A549 (cell line): ENCODE measurements around the gene KRTAP12-2. TPM values are rescaled to one million over a fixed set of nuclear protein-coding genes. Genes with fewer than 3 reads are reported as not detected.

Experiments
- ATAC-seq, 2 experiments: fragments of 200-7000 bp in 1 of 2; fragments of >200 bp in 1 of 2; cut with Nextera tagmentation in 1 of 2; cut with Tn5 transposase in 1 of 2; 3 replicates each; pipeline versions ENCODE4 v1.8.0 to v1.9.1; 2018 to 2020; ENCODE audit warnings: mild to moderate bottlenecking in 1 of 2, moderate library complexity in 1 of 2
- CTCF ChIA-PET: fragments of 300-600 bp; sonication (Branson Sonifier 250); formaldehyde crosslinking; extraction: SDS; loops from one replicate; lab custom pipeline; 2021; ENCODE audit warnings: antibody characterized with exemption, inconsistent platforms; lab: Yijun Ruan, JAX
- POLR2A ChIA-PET: fragments of 350-600 bp; formaldehyde crosslinking; extraction: SDS; loops from one replicate; lab custom pipeline; 2021; ENCODE audit warnings: antibody characterized with exemption, inconsistent platforms; lab: Yijun Ruan, JAX
- DNase-seq, 2 experiments: peaks; one replicate each; pipeline versions ENCODE4 v3.0.0 to v3.0.0-alpha.2; 2011 to 2016; ENCODE audit warnings: low read depth in 1 of 2, low spot score in 1 of 2
- FAIRE-seq: peaks from 2 replicates; lab custom pipeline; 2011; peaks lifted over from hg19 to GRCh38; lab: Jason Lieb, UNC
- H3K27ac ChIP-seq, 2 experiments: fragments of >200 bp; sonication (Bioruptor Twin); formaldehyde crosslinking; 3 replicates each; pipeline ENCODE4 v1.5.1; 2016 to 2017
- H3K4me1 ChIP-seq: fragments of >200 bp; sonication (Bioruptor Twin); formaldehyde crosslinking; 3 replicates; pipeline ENCODE4 v1.6.1; 2016
- H3K4me2 ChIP-seq: fragments of >200 bp; sonication (Bioruptor Twin); formaldehyde crosslinking; 3 replicates; pipeline ENCODE4 v1.6.1; 2016
- H3K4me3 ChIP-seq: fragments of >200 bp; sonication (Bioruptor Twin); formaldehyde crosslinking; 3 replicates; pipeline ENCODE4 v1.5.1; 2016
- H3K9me3 ChIP-seq: fragments of >200 bp; sonication (Bioruptor Twin); formaldehyde crosslinking; 3 replicates; pipeline ENCODE4 v1.6.1; 2016
- BHLHE40 ChIP-seq: IDR thresholded peaks from 2 replicates; pipeline ENCODE4 v1.6.1; 2012; ENCODE audit warnings: low read depth, low read length, inconsistent platforms
- CBX2 ChIP-seq: fragments of 200-600 bp; sonication (generic); IDR thresholded peaks from 2 replicates; pipeline ENCODE4 v1.6.1; 2016; ENCODE audit warnings: low read depth, mild to moderate bottlenecking, borderline replicate concordance
- CHD4 ChIP-seq: fragments of 200-600 bp; sonication (generic); IDR thresholded peaks from 2 replicates; pipeline ENCODE4 v1.6.1; 2016; ENCODE audit warnings: antibody characterized with exemption, mild to moderate bottlenecking, borderline replicate concordance
- EP300 ChIP-seq, 2 experiments: fragments of >200 bp; sonication (Bioruptor Twin); formaldehyde crosslinking; IDR thresholded peaks; 2 replicates in 1 of 2; 3 replicates in 1 of 2; pipeline ENCODE4 v1.6.1; 2016 to 2017
- FOSB ChIP-seq: fragments of 250-450 bp; sonication (Bioruptor Pico); IDR thresholded peaks from 2 replicates; pipeline ENCODE4 v1.5.0; 2020; ENCODE audit warnings: mild to moderate bottlenecking, moderate library complexity
- FOSL2 ChIP-seq, 2 experiments: fragments of 450-650 bp in 1 of 2; fragments of >200 bp in 1 of 2; sonication (Bioruptor Twin) in 1 of 2; formaldehyde crosslinking; IDR thresholded peaks; 2 replicates each; pipeline versions ENCODE4 v1.5.0 to v1.6.1; 2016 to 2020; ENCODE audit warnings: mild to moderate bottlenecking in 1 of 2, moderate library complexity in 1 of 2
- HDAC2 ChIP-seq: fragments of 200-600 bp; sonication (generic); IDR thresholded peaks from 2 replicates; pipeline ENCODE4 v1.6.1; 2016
- HOXB13 ChIP-seq: fragments of 250-450 bp; sonication (Bioruptor Pico); IDR thresholded peaks from 2 replicates; pipeline ENCODE4 v1.5.0; 2020; ENCODE audit warnings: low read depth, mild to moderate bottlenecking, moderate library complexity
- JUNB ChIP-seq: fragments of >200 bp; sonication (Bioruptor Twin); formaldehyde crosslinking; IDR thresholded peaks from 2 replicates; pipeline ENCODE4 v1.6.1; 2016
- KDM1A ChIP-seq: fragments of 200-600 bp; sonication (generic); IDR thresholded peaks from 2 replicates; pipeline ENCODE4 v1.6.1; 2016; ENCODE audit warnings: low read depth, mild to moderate bottlenecking
- MAZ ChIP-seq: fragments of 150-350 bp; IDR thresholded peaks from 2 replicates; pipeline ENCODE4 v1.6.1; 2014; ENCODE audit warnings: antibody characterized with exemption, low read depth, low read length, borderline replicate concordance
- MYC ChIP-seq: IDR thresholded peaks from 2 replicates; pipeline ENCODE4 v1.6.1; 2012; ENCODE audit warnings: mild to moderate bottlenecking, inconsistent platforms, low read length, improper control_type of control experiment, borderline replicate concordance
- NR3C1 ChIP-seq: fragments of >200 bp; sonication (Bioruptor Twin); formaldehyde crosslinking; IDR thresholded peaks from 3 replicates; pipeline ENCODE4 v1.6.1; 2017
- POLR2A ChIP-seq: IDR thresholded peaks from 2 replicates; pipeline ENCODE4 v1.6.1; 2012; ENCODE audit warnings: mild to moderate bottlenecking, low read length
- POLR2AphosphoS2 ChIP-seq: conservative IDR thresholded peaks from 2 replicates; pipeline ENCODE4 v1.6.1; 2012; ENCODE audit warnings: low read length, improper control_type of control experiment, inconsistent platforms
- RFX5 ChIP-seq: fragments of 450-650 bp; IDR thresholded peaks from 2 replicates; pipeline ENCODE4 v1.7.1; 2014; ENCODE audit warnings: antibody characterized with exemption, mild to moderate bottlenecking, moderate library complexity
- SMC3 ChIP-seq: fragments of >200 bp; sonication (Bioruptor Twin); formaldehyde crosslinking; IDR thresholded peaks from 3 replicates; pipeline ENCODE4 v1.6.1; 2018; ENCODE audit warnings: inconsistent platforms
- SREBF2 ChIP-seq: fragments of 450-650 bp; IDR thresholded peaks from 2 replicates; pipeline ENCODE4 v1.6.1; 2014; ENCODE audit warnings: mild to moderate bottlenecking, moderate library complexity
- ZC3H11A ChIP-seq: fragments of 450-650 bp; IDR thresholded peaks from 2 replicates; pipeline ENCODE4 v1.6.1; 2014; ENCODE audit warnings: antibody characterized with exemption, mild to moderate bottlenecking
- ZNF302 ChIP-seq: fragments of 250-450 bp; sonication (Bioruptor Pico); IDR thresholded peaks from 2 replicates; pipeline ENCODE4 v1.9.0; 2021; ENCODE audit warnings: inconsistent platforms, mild to moderate bottlenecking, moderate library complexity
- ZSCAN20 ChIP-seq: fragments of 250-450 bp; sonication (Bioruptor Pico); IDR thresholded peaks from 2 replicates; pipeline ENCODE4 v1.8.0; 2022; ENCODE audit warnings: mild to moderate bottlenecking, moderate library complexity
- WGBS: methylation state at CpG from one replicate; pipeline ENCODE4 v1.1.6; 2017; ENCODE audit errors: missing lambda C conversion rate; 5-methylcytosine and 5-hydroxymethylcytosine counted together
- polyA plus RNA-seq, 4 experiments: library from polyadenylated mRNA; depleted of rRNA in 3 of 4; stranded (reverse); fragments of >200 nt; fragmentation: RNase III in 1 of 4; extraction: RNeasy Plus Mini Kit Qiagen cat#74134 plus additional on column Dnase treatment in 1 of 4; gene quantifications; 2 replicates in 3 of 4; 3 replicates in 1 of 4; pipeline ENCODE4 v1.2.3, GENCODE V29; 2011 to 2017
- TF ChIP-seq, protein P1 (sequence below): fragments of 450-650 bp; IDR thresholded peaks from 2 replicates; pipeline ENCODE4 v1.6.1; 2014; ENCODE audit warnings: antibody characterized with exemption
- TF ChIP-seq, protein P2 (sequence below): fragments of 150-350 bp; IDR thresholded peaks from 2 replicates; pipeline ENCODE4 v1.6.1; 2014; ENCODE audit warnings: low read depth, mild to moderate bottlenecking, low read length
- TF ChIP-seq, protein P3 (sequence below): fragments of >200 bp; sonication (Bioruptor Twin); formaldehyde crosslinking; IDR thresholded peaks from 2 replicates; pipeline ENCODE4 v1.6.1; 2016
- TF ChIP-seq, protein P4 (sequence below): IDR thresholded peaks from 2 replicates; pipeline ENCODE4 v1.6.1; 2012

The KRTAP12-2 gene
- polyA plus RNA-seq, 2 of the 4 experiments (the other 2 are of a cell fraction) = not detected

DNA sequence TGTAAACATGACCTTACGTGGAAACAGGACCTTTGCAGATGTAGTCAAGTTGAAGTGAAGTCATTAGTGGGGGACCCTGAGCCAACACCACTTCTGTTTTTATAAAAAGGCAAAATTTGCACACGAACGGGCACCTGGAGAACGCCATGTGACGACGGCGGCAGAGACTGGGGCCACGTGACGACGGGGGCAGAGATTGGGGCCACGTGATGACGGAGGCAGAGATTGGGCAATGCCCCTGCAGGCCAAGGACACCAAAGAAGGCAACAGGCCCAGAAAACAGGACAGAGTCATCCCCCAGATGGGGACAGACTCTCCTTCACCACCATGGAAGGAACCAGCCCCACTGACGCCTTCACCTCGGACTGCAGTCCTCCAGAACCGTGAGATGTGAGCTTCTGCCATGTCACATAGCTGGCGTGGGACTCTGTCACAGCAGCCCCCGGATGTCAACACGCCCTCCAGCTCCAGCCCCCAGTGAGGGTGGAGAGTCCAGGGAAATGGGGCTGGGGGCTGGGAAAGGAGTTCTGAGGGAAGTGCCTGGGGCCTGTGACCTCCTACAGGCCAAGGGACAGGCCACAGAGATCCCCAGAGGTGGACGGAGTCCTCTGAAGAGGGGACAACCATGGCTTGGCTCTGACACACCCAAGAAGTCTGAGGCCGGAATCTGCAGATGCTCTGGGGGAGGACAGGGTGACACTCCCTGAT lies 16.3 kb downstream of the KRTAP12-2 start:
- no peak for FAIRE-seq
- WGBS = 62% methylated on average over 15 of the region's 20 CpGs

DNA sequence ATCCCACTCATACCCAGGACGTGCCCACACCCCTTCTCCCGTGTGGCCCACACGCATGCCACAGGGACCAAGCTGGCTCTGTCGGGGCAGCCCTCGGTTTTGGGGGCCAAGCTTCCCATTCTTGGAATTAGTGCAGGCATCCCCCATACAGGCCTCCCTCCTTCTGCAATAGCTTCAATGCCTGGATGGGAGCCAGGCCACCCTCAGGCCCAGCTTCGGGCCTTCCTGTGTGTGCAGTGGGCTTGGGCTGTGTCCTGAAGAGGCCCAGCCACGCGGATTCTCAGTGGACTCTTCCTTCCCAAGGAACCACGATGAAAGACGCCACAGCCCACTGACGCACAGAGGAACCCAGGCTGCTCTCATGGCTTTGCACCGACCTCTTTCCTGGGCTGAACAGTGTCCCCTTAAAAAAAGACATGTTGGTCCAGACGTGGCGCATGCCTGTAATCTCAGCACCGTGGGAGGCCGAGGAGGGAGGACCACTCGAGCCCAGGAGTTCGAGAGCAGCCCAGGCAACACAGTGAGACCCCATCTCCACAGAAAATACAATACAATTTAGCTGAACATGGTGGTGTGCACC lies 17.1 kb downstream of the KRTAP12-2 start:
- Histone ChIP-seq H3K27ac (no peak overlapping the region), H3K9me3 (no peaks in the 10 kb centered on the region), H3K4me1 (no peaks in the 10 kb centered on the region), H3K4me3 (no peak overlapping the region), H3K4me2 (no peak overlapping the region)
- no peak for DNase-seq
- no peak for FAIRE-seq
- ChIA-PET CTCF (no interaction called here), POLR2A (interaction anchor here (0.7 kb wide), 1 partner anchor 23 kb away, joined by 3 read pairs; no protein-coding TSS in a partner anchor)
- no peak for ATAC-seq
- WGBS = 56% methylated on average over 9 of the region's 18 CpGs
- no peak for TF ChIP-seq FOSB (CRISPR knock-in tag)
- no peak for TF ChIP-seq CHD4
- no peak for TF ChIP-seq HOXB13
- no peak for TF ChIP-seq NR3C1
- TF ChIP-seq ZSCAN20 = no peak
- TF ChIP-seq, protein P1, sequence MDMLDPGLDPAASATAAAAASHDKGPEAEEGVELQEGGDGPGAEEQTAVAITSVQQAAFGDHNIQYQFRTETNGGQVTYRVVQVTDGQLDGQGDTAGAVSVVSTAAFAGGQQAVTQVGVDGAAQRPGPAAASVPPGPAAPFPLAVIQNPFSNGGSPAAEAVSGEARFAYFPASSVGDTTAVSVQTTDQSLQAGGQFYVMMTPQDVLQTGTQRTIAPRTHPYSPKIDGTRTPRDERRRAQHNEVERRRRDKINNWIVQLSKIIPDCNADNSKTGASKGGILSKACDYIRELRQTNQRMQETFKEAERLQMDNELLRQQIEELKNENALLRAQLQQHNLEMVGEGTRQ = no peak
- TF ChIP-seq FOSL2 (IDR thresholded peaks at IDR 0.05) = no peak
- TF ChIP-seq FOSL2 (CRISPR knock-in tag; IDR thresholded peaks at IDR 0.05) = no peak
- no peak for TF ChIP-seq SMC3
- TF ChIP-seq BHLHE40 = no peak
- no peak for TF ChIP-seq POLR2AphosphoS2
- no peak for TF ChIP-seq SREBF2
- TF ChIP-seq MYC = no peak
- no peak for TF ChIP-seq HDAC2
- no peak for TF ChIP-seq KDM1A

More for the DNA sequence above, 16.3 kb downstream of the KRTAP12-2 start:
- no peak overlapping the region for H3K4me3 ChIP-seq
- ATAC-seq (no peak), DNase-seq (no peak)
- POLR2A ChIA-PET = no interaction called here
- no peak overlapping the region for H3K4me2 ChIP-seq
- H3K27ac ChIP-seq = no peak overlapping the region
- TF ChIP-seq CBX2 (no peak), FOSL2 (IDR thresholded peaks at IDR 0.05) (no peak), FOSL2 (CRISPR knock-in tag; IDR thresholded peaks at IDR 0.05) (no peak), MYC (no peak), JUNB (no peak), POLR2A (no peak)
- H3K9me3 ChIP-seq = no peaks in the 10 kb centered on the region
- no peaks in the 10 kb centered on the region for H3K4me1 ChIP-seq
- CTCF ChIA-PET = interaction anchor here (0.7 kb wide), 1 partner anchor 49 kb away, joined by 3 read pairs; no protein-coding TSS in a partner anchor

DNA sequence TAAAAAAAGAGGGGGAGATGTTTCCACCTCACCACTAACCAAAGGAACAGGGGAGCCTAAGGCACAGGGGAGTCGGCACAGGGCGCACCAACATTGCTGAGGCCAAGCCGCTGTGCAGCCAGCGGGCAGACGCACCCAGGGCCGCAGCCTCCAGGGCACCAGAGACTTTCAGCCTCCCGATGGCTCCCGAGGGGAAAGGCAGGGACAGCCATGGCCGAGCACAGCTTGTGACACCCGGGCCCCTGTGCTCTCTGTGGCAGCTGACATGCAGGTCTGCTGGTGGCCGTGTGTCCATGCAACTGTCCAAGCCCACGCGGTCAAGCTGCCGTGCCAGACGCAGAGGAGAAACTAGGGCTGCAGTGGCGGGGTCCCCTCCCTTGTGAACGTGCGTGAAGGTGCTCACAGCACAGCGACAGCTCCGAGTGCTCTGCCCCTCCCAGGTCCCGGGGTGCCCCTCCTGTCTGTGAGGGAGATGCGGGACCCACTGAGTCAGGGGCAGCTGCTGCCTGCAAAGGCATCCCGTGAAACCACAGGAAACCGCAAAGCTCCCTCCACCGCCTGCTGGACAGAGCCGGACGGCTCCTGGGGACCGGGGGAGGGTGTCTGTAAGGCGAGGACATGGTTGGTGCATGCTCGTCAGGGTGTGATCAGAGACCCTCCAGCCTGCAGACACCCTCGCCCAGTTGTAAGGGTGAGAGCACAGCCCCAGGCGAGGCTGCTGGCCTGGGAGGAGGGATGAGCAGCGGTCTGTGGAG lies 18.0 kb downstream of the KRTAP12-2 start:
- Histone ChIP-seq H3K4me3 (no peak overlapping the region), H3K4me1 (no peaks in the 10 kb centered on the region), H3K27ac (no peak overlapping the region), H3K4me2 (no peak overlapping the region), H3K9me3 (0 out of 3 replicates have a peak, but pooled peaks cover 3% of the 10 kb centered on the region)
- ATAC-seq (no peak), DNase-seq (no peak), FAIRE-seq (no peak)
- 33% methylated on average over 6 of the region's 33 CpGs for WGBS
- CTCF ChIA-PET = no interaction called here
- POLR2A ChIA-PET = no interaction called here
- TF ChIP-seq EP300 (IDR thresholded peaks at IDR 0.05) (no peak), KDM1A (no peak), MAZ (no peak), ZC3H11A (no peak), ZSCAN20 (no peak), RFX5 (no peak), ZNF302 (CRISPR knock-in tag) (no peak), JUNB (no peak)
- TF ChIP-seq, protein P2, sequence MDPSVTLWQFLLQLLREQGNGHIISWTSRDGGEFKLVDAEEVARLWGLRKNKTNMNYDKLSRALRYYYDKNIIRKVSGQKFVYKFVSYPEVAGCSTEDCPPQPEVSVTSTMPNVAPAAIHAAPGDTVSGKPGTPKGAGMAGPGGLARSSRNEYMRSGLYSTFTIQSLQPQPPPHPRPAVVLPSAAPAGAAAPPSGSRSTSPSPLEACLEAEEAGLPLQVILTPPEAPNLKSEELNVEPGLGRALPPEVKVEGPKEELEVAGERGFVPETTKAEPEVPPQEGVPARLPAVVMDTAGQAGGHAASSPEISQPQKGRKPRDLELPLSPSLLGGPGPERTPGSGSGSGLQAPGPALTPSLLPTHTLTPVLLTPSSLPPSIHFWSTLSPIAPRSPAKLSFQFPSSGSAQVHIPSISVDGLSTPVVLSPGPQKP = no peak
- TF ChIP-seq, protein P3, sequence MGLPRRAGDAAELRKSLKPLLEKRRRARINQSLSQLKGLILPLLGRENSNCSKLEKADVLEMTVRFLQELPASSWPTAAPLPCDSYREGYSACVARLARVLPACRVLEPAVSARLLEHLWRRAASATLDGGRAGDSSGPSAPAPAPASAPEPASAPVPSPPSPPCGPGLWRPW = no peak
- TF ChIP-seq, protein P4, sequence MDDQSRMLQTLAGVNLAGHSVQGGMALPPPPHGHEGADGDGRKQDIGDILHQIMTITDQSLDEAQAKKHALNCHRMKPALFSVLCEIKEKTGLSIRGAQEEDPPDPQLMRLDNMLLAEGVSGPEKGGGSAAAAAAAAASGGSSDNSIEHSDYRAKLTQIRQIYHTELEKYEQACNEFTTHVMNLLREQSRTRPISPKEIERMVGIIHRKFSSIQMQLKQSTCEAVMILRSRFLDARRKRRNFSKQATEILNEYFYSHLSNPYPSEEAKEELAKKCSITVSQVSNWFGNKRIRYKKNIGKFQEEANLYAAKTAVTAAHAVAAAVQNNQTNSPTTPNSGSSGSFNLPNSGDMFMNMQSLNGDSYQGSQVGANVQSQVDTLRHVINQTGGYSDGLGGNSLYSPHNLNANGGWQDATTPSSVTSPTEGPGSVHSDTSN = no peak
